Stimulated activated CD8-positive, alpha-beta memory T cell treated with anti-CD3 and anti-CD28 coated beads, Interleukin-15, amount 100 ng/mL, for 4 hours (primary cell): ENCODE results near the gene PLBD2.

Experiments
- DNase-seq, 2 donors: peaks; one replicate each; pipeline ENCODE4 v3.0.0-alpha.2; 2020; ENCODE audit warnings: low read depth in 2 of 2

PLBD2 gene

GRCh38 chr12:113396200-113396599 lies 37.8 kb downstream of the PLBD2 start:
- no peak for DNase-seq

- no peak for DNase-seq
These were observed 38.6 kb downstream of the PLBD2 start for GRCh38 chr12:113396828-113397496.

- DNase-seq = no peak
These were observed 39.3 kb downstream of the PLBD2 start for GRCh38 chr12:113397497-113398197.

- DNase-seq = no peak
These were observed 40.2 kb downstream of the PLBD2 start for GRCh38 chr12:113398346-113399290.

- DNase-seq = no peak
These were observed 41.1 kb downstream of the PLBD2 start for GRCh38 chr12:113399490-113399889.

- no peak for DNase-seq
These were observed 42.0 kb downstream of the PLBD2 start for GRCh38 chr12:113400362-113400761.

GRCh38 chr12:113401066-113402000 lies 42.9 kb downstream of the PLBD2 start:
- DNase-seq = no peak

- DNase-seq = no peak
These were observed 44.3 kb downstream of the PLBD2 start for GRCh38 chr12:113402586-113403260.

GRCh38 chr12:113403435-113404415 lies 45.3 kb downstream of the PLBD2 start, which contains the start of gene SDS:
TSS of gene SDS (minus strand) at chr12:113403887. CDS start at chr12:113399708, 4,179 bp downstream.
- no peak for DNase-seq

GRCh38 chr12:113405694-113406093 lies 47.3 kb downstream of the PLBD2 start:
- DNase-seq = no peak

- DNase-seq = no peak
These were observed 49.7 kb downstream of the PLBD2 start for GRCh38 chr12:113407931-113408600.

GRCh38 chr12:113408756-113409298 lies 50.4 kb downstream of the PLBD2 start:
- DNase-seq = no peak

GRCh38 chr12:113409462-113410124 lies 51.2 kb downstream of the PLBD2 start:
- DNase-seq = no peak

GRCh38 chr12:113413488-113413939 lies 55.1 kb downstream of the PLBD2 start:
- DNase-seq = no peak

- no peak for DNase-seq
These were observed 56.2 kb downstream of the PLBD2 start for GRCh38 chr12:113414519-113415038.

- DNase-seq = no peak
These were observed 57.8 kb downstream of the PLBD2 start for GRCh38 chr12:113416091-113416754.
